Measurements from ENCODE around the gene TCF7. TPM values are rescaled to one million over a fixed set of nuclear protein-coding genes. Genes with fewer than 3 reads are reported as not detected.
A peak's percentile ranks its signal among the peaks of the same experiment; 100 is the strongest.

The TCF7 gene
- 0.57 and 0.67 TPM in 2 replicates for total RNA-seq
- long read RNA-seq, partial matches to known transcripts, result 0 of 3 reads
- long read RNA-seq, other reads (novel, unspliced or antisense), result 3 of 3 reads

GRCh38 chr5:134113902-134114875 lies at the start of gene TCF7:
Gene TCF7 (plus strand): TSS chr5:134114681. CDS start chr5:134114907, 226 bp downstream.
- H3K27ac Mint-ChIP-seq (ENCODE audit: unreplicated experiment), result no peak within 1 kb of the TSS
- H3K36me3 Mint-ChIP-seq (ENCODE audit: unreplicated experiment), result no peaks in the 10 kb centered on the region
- H3K9me3 Mint-ChIP-seq (ENCODE audit: unreplicated experiment), result no peaks in the 10 kb centered on the region
- H3K4me1 Mint-ChIP-seq (ENCODE audit: unreplicated experiment), result peaks cover 8% of the 10 kb centered on the region
- no peak for DNase-seq (ENCODE audit: extremely low spot score, unreplicated experiment)
- H3K4me3 Mint-ChIP-seq (ENCODE audit: unreplicated experiment), result peak within 1 kb of the TSS; percentile 78
- peaks cover 20% of the 10 kb centered on the region for H3K27me3 Mint-ChIP-seq (ENCODE audit: unreplicated experiment)
- no peak for TF ChIP-seq CTCF (IDR thresholded peaks at IDR 0.05)

GRCh38 chr5:134069553-134069952 lies 44.9 kb upstream of the TCF7 start:
- Mint-ChIP-seq H3K9me3 (ENCODE audit: unreplicated experiment) (no peaks in the 10 kb centered on the region), H3K4me1 (ENCODE audit: unreplicated experiment) (peaks cover 7% of the 10 kb centered on the region), H3K27me3 (ENCODE audit: unreplicated experiment) (peaks cover 43% of the 10 kb centered on the region), H3K36me3 (ENCODE audit: unreplicated experiment) (no peaks in the 10 kb centered on the region), H3K27ac (ENCODE audit: unreplicated experiment) (no peak overlapping the region), H3K4me3 (ENCODE audit: unreplicated experiment) (no peak overlapping the region)
- TF ChIP-seq CTCF (IDR thresholded peaks at IDR 0.05), result no peak
- DNase-seq (ENCODE audit: extremely low spot score, unreplicated experiment), result no peak

- H3K27me3 Mint-ChIP-seq (ENCODE audit: unreplicated experiment), result peaks cover 43% of the 10 kb centered on the region
- TF ChIP-seq CTCF (IDR thresholded peaks at IDR 0.05), result peak; percentile 17
- H3K36me3 Mint-ChIP-seq (ENCODE audit: unreplicated experiment), result no peaks in the 10 kb centered on the region
- no peak for DNase-seq (ENCODE audit: extremely low spot score, unreplicated experiment)
- no peaks in the 10 kb centered on the region for H3K9me3 Mint-ChIP-seq (ENCODE audit: unreplicated experiment)
- H3K27ac Mint-ChIP-seq (ENCODE audit: unreplicated experiment), result no peak overlapping the region
- H3K4me3 Mint-ChIP-seq (ENCODE audit: unreplicated experiment), result peak overlapping the region; percentile 66
- H3K4me1 Mint-ChIP-seq (ENCODE audit: unreplicated experiment), result peaks cover 7% of the 10 kb centered on the region
Measured at GRCh38 chr5:134070725-134071613, 43.5 kb upstream of the TCF7 start.

DNA sequence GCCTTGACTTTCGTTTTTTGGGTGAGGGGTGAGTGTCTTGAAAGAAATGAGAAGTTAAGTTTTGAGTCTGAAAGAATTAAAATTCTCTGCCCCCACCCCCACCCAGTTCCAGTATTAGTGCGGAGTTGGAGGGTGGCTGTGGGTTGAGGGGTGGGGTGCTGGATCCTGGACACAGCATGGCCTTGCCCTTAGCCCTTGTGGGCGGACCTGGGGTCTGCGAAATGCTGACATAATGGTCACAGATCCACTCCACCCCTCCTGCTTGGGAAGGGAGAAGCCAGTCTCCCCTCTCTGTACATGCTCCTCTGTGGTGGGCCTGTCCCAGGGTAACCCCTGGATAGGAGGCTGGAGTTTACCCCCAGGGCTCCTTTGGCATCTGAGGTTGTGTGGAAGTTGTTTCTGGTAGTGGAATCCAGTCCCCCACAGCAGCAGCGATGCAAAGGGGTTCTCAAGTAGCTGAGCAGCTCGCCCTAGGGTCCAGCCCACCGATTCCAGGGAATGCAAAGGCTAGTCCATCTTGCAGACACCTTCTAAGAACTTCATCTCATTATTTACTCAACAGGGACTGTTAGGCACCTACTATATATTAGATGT lies 42.8 kb upstream of the TCF7 start:
- Mint-ChIP-seq H3K36me3 (ENCODE audit: unreplicated experiment) (no peaks in the 10 kb centered on the region), H3K27me3 (ENCODE audit: unreplicated experiment) (peaks cover 38% of the 10 kb centered on the region), H3K4me3 (ENCODE audit: unreplicated experiment) (peak overlapping the region; percentile 66), H3K4me1 (ENCODE audit: unreplicated experiment) (peaks cover 7% of the 10 kb centered on the region), H3K9me3 (ENCODE audit: unreplicated experiment) (no peaks in the 10 kb centered on the region), H3K27ac (ENCODE audit: unreplicated experiment) (no peak overlapping the region)
- no peak for DNase-seq (ENCODE audit: extremely low spot score, unreplicated experiment)
- no peak for TF ChIP-seq CTCF (IDR thresholded peaks at IDR 0.05)
